Measurements from ENCODE around the gene HELZ2.
"Not testable (repeated sequence)": the region's sequence is repeated elsewhere in the genome, so short reads cannot be mapped to it uniquely, and the experiment has no call there.

HELZ2 gene

GRCh38 chr20:63618291-63618980 is 44.4 kb upstream of the HELZ2 start:
- no peak for TF ChIP-seq CTCF (conservative IDR thresholded peaks at IDR 0.05; ENCODE audit: low read length)
- no peak overlapping the region for H3K4me3 ChIP-seq (ENCODE audit: low read length)
- DNase-seq (ENCODE audit: low read depth), result no peak

GRCh38 chr20:63617876-63618265 is 43.8 kb upstream of the HELZ2 start:
- H3K4me3 ChIP-seq (ENCODE audit: low read length), result no peak overlapping the region
- no peak for DNase-seq (ENCODE audit: low read depth)
- no peak for TF ChIP-seq CTCF (conservative IDR thresholded peaks at IDR 0.05; ENCODE audit: low read length)

- no peak for TF ChIP-seq CTCF (conservative IDR thresholded peaks at IDR 0.05; ENCODE audit: low read length)
- H3K4me3 ChIP-seq (ENCODE audit: low read length), result no peak overlapping the region
- no peak for DNase-seq (ENCODE audit: low read depth)
Observed at GRCh38 chr20:63617092-63617875, 43.2 kb upstream of the HELZ2 start.

- not testable (repeated sequence) for H3K4me3 ChIP-seq (ENCODE audit: low read length); DNase-seq (ENCODE audit: low read depth)
- TF ChIP-seq CTCF (conservative IDR thresholded peaks at IDR 0.05; ENCODE audit: low read length), result peak; percentile 25
Observed at GRCh38 chr20:63613863-63614594, 40.0 kb upstream of the HELZ2 start.

- no peak for TF ChIP-seq CTCF (conservative IDR thresholded peaks at IDR 0.05; ENCODE audit: low read length)
- DNase-seq (ENCODE audit: low read depth), result no peak
- no peak overlapping the region for H3K4me3 ChIP-seq (ENCODE audit: low read length)
Observed at GRCh38 chr20:63612276-63612931, 38.4 kb upstream of the HELZ2 start.

- no peak for TF ChIP-seq CTCF (conservative IDR thresholded peaks at IDR 0.05; ENCODE audit: low read length)
- DNase-seq (ENCODE audit: low read depth), result no peak
- no peak overlapping the region for H3K4me3 ChIP-seq (ENCODE audit: low read length)
Observed at GRCh38 chr20:63611646-63612045, 37.6 kb upstream of the HELZ2 start.

All from AG10803 (cell line).